ENCODE results near the gene ZBTB12.
"Not testable (repeated sequence)": the region's sequence is repeated elsewhere in the genome, so short reads cannot be mapped to it uniquely, and the experiment has no call there.

ZBTB12 gene

DNA sequence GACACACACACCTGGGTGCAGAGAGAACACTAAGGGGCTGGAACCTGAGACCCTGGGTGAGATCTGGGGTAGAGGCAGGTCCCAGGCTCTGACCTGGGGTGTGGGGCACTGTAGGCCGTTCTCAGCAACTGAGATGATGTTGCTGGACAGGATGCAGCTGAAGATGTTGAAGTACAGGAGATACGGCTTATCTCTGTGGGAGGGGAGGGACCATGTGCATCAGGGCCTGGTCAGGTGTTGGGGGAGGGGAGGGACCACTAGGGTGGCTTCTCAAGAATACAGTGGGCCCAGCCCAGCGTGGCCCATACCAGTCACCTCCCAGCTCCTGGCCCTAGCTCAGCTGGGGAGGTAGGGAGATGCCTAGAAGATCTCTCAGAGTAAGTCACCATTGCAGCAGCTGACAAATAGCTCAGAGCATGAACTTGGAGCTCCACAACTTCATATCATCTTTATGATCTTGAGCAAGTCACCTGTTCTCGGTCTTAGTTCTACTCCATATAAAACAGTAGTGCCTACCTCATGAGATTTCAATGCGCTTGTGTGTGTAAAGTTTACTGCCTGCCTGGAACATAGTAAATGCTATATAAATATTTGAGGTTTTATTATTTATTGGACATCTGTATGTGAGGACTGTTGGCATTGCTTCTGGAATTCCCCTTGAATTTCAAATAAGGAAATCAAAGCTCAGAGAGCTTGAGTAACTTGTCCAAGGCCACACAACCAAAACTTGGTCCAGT is 26.9 kb downstream of the ZBTB12 start:
- DNase-seq, result no peak
- no peaks in the 10 kb centered on the region for H3K27me3 ChIP-seq (ENCODE audit: insufficient read depth, low read depth, severe bottlenecking)
- no peak overlapping the region for H3K4me3 ChIP-seq (ENCODE audit: low read depth, low read length)
- H3K27ac ChIP-seq, result no peak overlapping the region
- no peaks in the 10 kb centered on the region for H3K9me3 ChIP-seq (ENCODE audit: severe bottlenecking)
- TF ChIP-seq, protein P1, sequence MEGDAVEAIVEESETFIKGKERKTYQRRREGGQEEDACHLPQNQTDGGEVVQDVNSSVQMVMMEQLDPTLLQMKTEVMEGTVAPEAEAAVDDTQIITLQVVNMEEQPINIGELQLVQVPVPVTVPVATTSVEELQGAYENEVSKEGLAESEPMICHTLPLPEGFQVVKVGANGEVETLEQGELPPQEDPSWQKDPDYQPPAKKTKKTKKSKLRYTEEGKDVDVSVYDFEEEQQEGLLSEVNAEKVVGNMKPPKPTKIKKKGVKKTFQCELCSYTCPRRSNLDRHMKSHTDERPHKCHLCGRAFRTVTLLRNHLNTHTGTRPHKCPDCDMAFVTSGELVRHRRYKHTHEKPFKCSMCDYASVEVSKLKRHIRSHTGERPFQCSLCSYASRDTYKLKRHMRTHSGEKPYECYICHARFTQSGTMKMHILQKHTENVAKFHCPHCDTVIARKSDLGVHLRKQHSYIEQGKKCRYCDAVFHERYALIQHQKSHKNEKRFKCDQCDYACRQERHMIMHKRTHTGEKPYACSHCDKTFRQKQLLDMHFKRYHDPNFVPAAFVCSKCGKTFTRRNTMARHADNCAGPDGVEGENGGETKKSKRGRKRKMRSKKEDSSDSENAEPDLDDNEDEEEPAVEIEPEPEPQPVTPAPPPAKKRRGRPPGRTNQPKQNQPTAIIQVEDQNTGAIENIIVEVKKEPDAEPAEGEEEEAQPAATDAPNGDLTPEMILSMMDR (IDR thresholded peaks at IDR 0.05; ENCODE audit: low read depth, low read length), result no peak
- H3K36me3 ChIP-seq, result peaks cover 10% of the 10 kb centered on the region

DNA sequence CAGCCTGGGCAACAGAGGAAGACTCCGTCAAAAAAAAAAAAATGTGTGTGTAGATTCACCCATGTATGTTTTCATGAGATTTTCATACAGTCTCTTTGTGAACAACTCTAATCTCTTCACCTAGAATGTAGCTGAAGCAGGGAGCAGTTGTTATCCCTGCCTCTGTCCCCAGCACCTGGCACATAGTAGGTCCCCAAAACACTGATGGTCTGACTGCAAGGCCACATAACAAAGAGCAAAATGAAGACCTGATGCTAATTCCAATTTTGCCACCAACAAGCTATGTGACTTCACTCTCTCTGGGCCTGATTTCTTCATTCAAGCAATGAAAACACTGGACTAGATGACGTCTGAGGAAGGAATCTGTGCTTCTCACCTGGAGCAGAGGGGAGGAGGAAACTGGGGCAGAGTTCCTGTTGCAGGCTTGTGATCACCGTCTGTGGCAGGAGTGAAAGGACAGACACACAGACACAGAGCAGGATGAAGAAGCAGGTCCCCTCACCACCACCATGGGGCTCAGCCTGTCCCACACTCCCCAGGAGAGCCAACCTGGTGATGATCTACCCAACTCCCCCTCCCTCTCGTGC is 27.7 kb downstream of the ZBTB12 start:
- H3K36me3 ChIP-seq, result peaks cover 2% of the 10 kb centered on the region
- no peaks in the 10 kb centered on the region for H3K9me3 ChIP-seq (ENCODE audit: severe bottlenecking)
- no peak overlapping the region for H3K27ac ChIP-seq
- H3K27me3 ChIP-seq (ENCODE audit: insufficient read depth, low read depth, severe bottlenecking), result no peaks in the 10 kb centered on the region
- TF ChIP-seq, protein P1 (IDR thresholded peaks at IDR 0.05; ENCODE audit: low read depth, low read length), result no peak
- no peak overlapping the region for H3K4me3 ChIP-seq (ENCODE audit: low read depth, low read length)
- DNase-seq, result no peak

DNA sequence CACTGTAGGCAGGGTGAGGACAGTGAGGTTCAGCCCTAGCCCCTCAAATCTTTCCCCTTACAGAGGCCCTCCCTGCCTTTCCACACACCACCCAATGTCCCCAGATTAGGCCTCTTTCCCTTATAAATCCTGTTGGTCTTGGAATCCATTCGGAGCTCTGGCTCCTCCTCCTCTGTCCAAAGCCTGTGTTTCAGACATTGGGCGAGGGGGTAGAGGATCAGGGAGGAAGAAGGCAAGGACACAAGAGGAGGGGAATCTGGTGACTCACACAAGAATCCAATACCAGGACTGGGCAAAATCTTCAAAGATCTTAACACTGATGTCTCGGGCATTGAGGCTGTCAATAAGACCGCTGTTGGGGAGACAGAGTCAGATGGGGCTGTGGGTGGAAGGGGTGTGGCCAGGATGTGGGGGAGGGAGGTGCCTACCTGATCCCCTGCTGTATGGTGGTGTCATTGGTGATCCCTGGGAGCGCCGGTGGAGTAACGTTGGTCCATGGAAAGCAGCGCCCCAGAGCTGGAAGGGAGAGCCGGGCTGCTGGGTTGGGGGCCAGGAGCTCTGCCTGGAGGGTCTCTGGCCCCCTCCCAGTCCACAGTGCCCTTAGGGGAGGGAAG is 30.7 kb downstream of the ZBTB12 start:
- H3K27me3 ChIP-seq (ENCODE audit: insufficient read depth, low read depth, severe bottlenecking), result no peaks in the 10 kb centered on the region
- H3K27ac ChIP-seq, result peak overlapping the region; percentile 54
- DNase-seq, result peak; percentile 70
- H3K9me3 ChIP-seq (ENCODE audit: severe bottlenecking), result no peaks in the 10 kb centered on the region
- H3K36me3 ChIP-seq, result no peaks in the 10 kb centered on the region
- TF ChIP-seq, protein P1 (IDR thresholded peaks at IDR 0.05; ENCODE audit: low read depth, low read length), result no peak
- peak overlapping the region; percentile 4; the same call in 1 of the 2 replicates for H3K4me3 ChIP-seq (ENCODE audit: low read depth, low read length)

DNA sequence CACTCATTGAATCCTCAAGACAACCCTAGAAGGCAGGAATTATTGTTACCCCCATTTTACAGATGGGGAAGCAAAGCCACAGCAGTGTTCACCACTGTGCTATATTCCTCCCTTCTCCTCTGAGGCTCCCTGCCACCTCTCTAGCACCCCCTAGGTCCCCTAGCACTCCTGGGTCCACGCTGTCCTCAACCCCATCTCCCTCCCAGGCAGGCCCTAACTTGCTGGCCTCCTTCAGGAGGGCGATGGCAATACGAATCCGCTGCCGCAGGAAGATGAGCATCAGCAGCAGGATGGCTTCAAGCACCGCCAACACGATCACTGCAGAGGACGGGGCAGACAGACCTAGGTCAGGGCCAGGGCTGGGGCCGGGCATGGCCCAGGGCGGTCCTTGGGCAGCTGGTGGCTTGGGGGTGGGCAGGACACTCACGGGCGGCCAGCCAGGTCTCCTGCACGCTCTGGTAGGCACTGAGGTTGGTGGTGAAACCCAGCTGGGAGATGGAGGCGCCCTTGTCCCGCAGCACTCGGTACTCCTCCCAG is 31.4 kb downstream of the ZBTB12 start:
- peak overlapping the region; percentile 54 for H3K27ac ChIP-seq
- no peak for DNase-seq
- no peaks in the 10 kb centered on the region for H3K9me3 ChIP-seq (ENCODE audit: severe bottlenecking)
- TF ChIP-seq, protein P1 (IDR thresholded peaks at IDR 0.05; ENCODE audit: low read depth, low read length), result peak; percentile 40
- no peaks in the 10 kb centered on the region for H3K27me3 ChIP-seq (ENCODE audit: insufficient read depth, low read depth, severe bottlenecking)
- no peak overlapping the region for H3K4me3 ChIP-seq (ENCODE audit: low read depth, low read length)
- H3K36me3 ChIP-seq, result no peaks in the 10 kb centered on the region

DNA sequence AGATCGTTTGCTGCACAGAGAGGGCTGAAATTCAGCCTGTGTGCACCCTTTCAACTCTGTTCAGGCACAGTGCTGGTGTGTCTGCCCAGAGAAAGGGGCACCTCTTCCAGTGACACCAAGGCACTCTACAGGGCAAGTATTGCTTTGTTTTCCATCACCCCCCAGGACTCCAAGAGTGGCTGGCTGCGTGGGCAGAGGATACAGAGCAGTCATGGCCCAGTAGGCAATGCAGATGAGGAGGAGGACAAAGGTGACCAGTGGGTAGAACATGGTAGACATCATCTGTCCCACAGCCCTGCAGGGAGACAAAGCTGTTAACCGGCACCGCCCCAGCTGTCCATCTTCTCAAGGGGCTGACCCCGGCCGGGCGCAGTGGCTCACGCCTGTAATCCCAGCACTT is 32.5 kb downstream of the ZBTB12 start:
- DNase-seq, result no peak
- no peak overlapping the region for H3K4me3 ChIP-seq (ENCODE audit: low read depth, low read length)
- no peaks in the 10 kb centered on the region for H3K36me3 ChIP-seq
- no peaks in the 10 kb centered on the region for H3K27me3 ChIP-seq (ENCODE audit: insufficient read depth, low read depth, severe bottlenecking)
- H3K9me3 ChIP-seq (ENCODE audit: severe bottlenecking), result no peaks in the 10 kb centered on the region
- peak overlapping the region; percentile 8; the same call in 1 of the 2 replicates for H3K27ac ChIP-seq
- TF ChIP-seq, protein P1 (IDR thresholded peaks at IDR 0.05; ENCODE audit: low read depth, low read length), result no peak

DNA sequence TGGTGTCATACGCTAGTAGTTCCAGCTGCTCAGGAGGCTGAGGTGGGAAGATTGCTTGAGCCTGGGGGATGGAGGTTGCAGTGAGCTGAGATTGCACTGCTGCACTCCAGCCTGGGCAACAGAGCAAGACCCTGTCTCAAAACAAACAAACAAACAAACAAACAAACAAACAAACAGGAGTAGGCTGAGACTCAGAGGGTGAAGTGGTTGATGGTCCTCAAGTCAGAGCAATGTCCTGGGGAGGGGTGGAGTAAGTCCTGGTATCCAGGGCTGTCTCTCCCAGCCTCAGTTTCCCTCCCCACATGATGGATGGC is 33.3 kb downstream of the ZBTB12 start:
- DNase-seq; H3K9me3 ChIP-seq (ENCODE audit: severe bottlenecking); H3K36me3 ChIP-seq; H3K27me3 ChIP-seq (ENCODE audit: insufficient read depth, low read depth, severe bottlenecking); H3K4me3 ChIP-seq (ENCODE audit: low read depth, low read length): not testable (repeated sequence)
- H3K27ac ChIP-seq, result peak overlapping the region; percentile 63
